ENCODE results near the gene ATAD5. TPM values are rescaled to one million over a fixed set of nuclear protein-coding genes. Genes with fewer than 3 reads are reported as not detected.
"Not testable (repeated sequence)": the region's sequence is repeated elsewhere in the genome, so short reads cannot be mapped to it uniquely, and the experiment has no call there.

The ATAD5 gene
- 1.7 TPM for polyA plus RNA-seq (2013, experiment 1 of 2; ENCODE audit: insufficient read length)
- polyA plus RNA-seq (2013, experiment 2 of 2; ENCODE audit: insufficient read length) = 2.4 TPM

DNA sequence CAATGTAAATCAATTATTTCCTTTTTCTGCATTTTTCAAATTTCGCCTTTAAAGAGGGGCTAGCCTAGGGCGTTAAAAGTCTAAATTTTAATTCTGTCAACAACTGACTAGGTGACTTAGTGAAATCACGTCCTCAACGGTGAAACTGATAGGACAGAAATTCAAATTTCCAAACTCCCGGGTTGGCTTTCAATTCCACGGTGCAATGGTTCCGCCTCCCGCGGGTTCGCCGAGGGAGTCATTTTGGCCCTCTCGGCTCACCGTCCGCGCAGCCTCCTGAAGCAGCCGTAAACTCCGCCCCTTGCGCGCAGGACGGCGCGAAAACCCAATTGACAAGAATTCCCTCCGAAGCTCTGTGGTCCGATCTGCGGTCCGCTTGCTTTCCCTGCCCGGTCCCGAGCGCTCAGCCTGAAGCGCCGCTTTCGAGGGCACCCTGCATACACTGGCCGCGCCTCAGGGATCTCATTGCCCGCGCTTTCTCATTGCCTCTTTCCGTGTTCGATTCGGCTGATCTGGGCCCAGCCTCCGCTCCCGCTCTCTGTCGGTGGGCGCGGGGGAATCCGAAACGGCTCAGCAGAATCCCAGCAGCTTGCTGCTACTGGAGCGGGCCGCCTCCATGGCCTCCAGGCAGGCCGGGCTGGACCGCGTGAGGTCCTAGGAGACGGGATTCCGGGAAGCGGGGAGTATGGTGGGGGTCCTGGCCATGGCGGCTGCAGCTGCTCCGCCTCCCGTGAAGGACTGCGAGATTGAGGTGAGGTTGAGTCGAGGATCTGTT lies at the start of gene ATAD5:
ATAD5 (plus strand) TSS at position 304 of the 775 bp plus-strand sequence; CDS start at position 686, 382 bp downstream.
- peak; percentile 92 for DNase-seq

DNA sequence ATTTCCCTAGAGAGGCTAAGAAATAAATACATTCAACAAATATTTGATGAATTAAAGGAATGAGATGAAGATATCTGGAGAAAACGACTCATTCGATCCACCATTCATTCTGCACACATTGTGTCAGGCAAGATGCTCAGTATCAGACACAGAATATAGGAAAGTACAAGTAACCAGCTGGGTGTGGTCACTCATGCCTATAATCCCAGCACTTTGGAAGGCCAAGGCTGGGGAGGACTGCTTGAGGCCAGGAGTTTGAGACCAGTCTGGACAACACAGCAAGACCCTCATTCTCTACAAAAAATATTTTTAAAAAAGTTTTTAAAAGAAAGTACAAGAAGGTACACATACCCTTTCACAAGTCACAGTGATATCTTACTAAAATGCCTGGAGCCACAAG lies 49.6 kb upstream of the ATAD5 start:
- DNase-seq = peak; percentile 31

- peak; percentile 71 for DNase-seq
Measured at GRCh38 chr17:30788918-30789317, 42.8 kb upstream of the ATAD5 start.

- DNase-seq = no peak
Measured at GRCh38 chr17:30790279-30790678, 41.5 kb upstream of the ATAD5 start.

- no peak for DNase-seq
Measured at GRCh38 chr17:30793282-30793977, 38.3 kb upstream of the ATAD5 start.

- no peak for DNase-seq
Measured at GRCh38 chr17:30794372-30794771, 37.4 kb upstream of the ATAD5 start.

GRCh38 chr17:30796016-30796415 lies 35.8 kb upstream of the ATAD5 start:
- DNase-seq = no peak

DNA sequence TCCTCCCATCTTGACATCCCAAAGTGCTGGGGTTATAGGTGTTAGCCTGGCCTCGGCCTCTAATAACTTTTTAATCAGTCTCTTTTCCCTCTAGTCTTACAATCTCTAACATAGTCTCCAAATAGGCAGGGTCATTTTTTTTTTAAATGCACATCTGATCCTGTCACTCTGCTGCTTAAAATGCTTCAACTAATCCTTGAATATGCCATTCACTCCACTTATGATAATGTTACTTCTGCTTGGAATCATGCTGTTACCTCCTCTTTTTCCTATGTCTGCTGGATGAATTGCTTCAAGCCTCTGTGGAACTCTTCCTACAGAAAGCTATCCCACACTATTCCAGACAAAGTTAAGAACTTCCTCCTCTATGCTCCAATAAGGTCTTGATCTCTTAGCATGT lies 30.1 kb upstream of the ATAD5 start:
- no peak for DNase-seq

GRCh38 chr17:30805944-30806456 lies 25.8 kb upstream of the ATAD5 start:
- DNase-seq = no peak

DNA sequence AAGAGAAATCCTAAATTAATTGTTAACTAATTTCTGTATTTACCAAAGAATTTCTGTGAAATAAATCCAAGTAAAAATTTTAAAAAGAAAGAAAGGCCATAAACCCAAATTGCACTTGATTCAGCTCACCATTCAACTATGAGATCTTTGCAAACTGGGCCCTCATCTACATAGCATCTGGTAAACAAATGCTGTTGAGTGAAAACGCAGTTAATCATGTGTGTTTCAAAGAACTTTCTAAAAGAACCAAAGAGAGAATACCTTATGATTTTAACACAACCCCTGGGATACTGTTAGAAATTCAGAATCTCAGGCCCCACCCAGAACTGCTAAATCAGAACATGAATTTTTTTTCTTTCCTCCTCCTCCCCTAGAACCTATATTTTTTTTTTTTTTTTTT lies 23.9 kb upstream of the ATAD5 start:
- DNase-seq = no peak

- DNase-seq = no peak
Measured at GRCh38 chr17:30808785-30809286, 22.9 kb upstream of the ATAD5 start.

DNA sequence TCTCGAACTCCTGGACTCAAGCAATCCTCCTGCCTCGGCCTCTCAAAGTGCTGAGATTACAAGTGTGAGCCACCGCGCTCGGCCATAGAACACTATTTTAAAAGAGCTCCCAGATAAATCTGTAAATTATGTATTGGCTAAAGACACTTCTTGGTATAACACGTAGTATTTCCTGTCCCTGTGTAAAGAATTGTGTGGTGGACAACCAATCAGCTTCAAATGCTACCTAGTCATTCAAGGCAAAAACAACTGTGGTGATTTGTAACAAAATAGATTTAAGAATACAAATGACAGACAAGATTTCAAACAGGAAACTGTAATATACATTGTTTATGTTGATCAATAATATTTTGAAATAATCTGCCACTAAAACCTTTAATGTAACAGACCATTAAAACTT lies 21.9 kb upstream of the ATAD5 start:
- DNase-seq = no peak

DNA sequence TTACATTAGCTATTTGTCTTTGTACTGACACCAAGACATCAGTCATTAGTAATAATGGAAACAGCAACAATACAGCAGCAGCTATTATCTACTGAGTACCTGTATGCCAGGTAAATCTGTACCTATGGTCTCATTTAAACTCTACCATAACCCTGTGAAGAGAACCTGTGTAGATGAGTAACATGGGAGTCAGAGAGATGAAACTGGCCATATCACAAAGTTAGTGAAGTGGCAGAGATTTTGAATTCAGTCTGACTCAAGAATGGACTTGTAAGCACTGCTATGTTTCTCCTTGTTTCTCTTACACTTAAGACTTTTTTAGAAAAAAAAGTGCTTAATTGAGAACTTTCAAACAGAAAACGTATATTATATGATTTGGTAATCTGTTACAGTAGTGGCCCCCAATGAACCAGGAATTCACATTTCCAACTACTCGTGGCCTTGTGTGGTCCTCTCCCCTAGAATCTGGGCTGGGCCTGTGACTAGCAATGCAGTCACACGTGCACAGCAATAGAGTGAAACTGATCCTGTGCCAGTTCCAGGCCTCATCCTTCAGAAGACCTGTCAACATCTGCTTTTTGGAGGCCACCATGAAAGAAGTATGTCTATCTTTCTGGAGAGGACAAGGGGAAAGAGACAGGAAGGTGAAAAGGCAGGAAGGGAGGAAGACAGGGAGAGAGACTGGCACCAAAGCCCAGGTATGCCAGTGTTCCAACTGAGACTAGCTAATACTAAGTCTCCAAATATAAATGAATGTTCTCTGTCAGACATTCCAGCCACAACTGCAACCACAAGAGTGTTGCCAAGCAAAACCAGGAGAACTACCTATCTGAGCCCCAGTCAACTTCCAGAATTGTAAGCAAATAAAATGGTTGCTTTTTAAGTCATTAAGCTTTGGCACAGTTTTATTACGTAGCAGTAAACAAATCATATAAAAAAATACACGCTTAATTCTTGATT lies 19.3 kb upstream of the ATAD5 start:
- peak; percentile 32 for DNase-seq

DNA sequence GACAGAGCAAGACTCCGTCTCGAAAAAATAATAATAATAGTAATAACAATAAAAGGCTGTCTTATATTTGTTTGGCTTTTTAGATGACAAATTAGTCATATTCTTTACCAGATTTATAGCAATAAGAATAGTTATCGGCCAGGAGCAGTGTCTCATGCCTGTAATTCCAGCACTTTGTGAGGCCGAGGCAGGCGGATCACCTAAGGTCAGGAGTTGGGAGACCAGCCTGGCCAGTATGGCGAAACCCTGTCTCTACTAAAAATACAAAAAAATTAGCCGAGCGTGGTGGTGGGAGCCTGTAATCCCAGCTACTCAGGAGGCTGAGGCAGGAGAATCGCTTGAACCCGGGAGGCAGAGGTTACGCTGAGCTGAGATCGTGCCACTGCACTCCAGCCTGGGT lies 17.5 kb upstream of the ATAD5 start:
- DNase-seq = not testable (repeated sequence)

GRCh38 chr17:30814860-30815259 lies 16.9 kb upstream of the ATAD5 start:
- not testable (repeated sequence) for DNase-seq

GRCh38 chr17:30816165-30816564 lies 15.6 kb upstream of the ATAD5 start:
- no peak for DNase-seq

- no peak for DNase-seq
Measured at GRCh38 chr17:30819971-30820705, 11.6 kb upstream of the ATAD5 start.

- DNase-seq = no peak
Measured at GRCh38 chr17:30821871-30822723, 9.7 kb upstream of the ATAD5 start.

- DNase-seq = not testable (repeated sequence)
Measured at GRCh38 chr17:30822919-30823318, 8.8 kb upstream of the ATAD5 start.

GRCh38 chr17:30823421-30823820 lies 8.3 kb upstream of the ATAD5 start:
- DNase-seq = no peak

DNA sequence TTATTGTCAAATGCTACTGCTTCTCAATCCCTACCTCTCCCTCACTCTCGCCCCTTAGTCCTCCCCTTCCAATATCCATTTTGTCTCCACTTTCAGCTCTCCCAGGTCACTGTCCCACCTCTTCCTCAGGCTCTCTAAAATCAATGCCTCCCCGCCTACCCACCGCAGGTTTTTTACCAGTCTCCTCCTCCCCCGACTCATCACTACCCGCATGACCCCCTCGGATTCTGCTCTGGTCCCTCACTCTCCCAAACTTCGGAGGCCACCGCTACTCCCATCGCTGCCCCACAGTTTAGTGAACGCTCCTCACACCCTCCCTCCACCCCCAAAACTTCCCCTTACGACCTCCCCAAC lies 7.8 kb upstream of the ATAD5 start:
- no peak for DNase-seq
